HG02973 (cell line): ENCODE data around the gene OS9.

Source experiments
- ATAC-seq: cut with Tn5 transposase; IDR thresholded peaks from one replicate; pipeline ENCODE4 v1.9.1; 2021; ENCODE audit warnings: moderate library complexity; ENCODE audit not compliant: unreplicated experiment

The OS9 gene

DNA sequence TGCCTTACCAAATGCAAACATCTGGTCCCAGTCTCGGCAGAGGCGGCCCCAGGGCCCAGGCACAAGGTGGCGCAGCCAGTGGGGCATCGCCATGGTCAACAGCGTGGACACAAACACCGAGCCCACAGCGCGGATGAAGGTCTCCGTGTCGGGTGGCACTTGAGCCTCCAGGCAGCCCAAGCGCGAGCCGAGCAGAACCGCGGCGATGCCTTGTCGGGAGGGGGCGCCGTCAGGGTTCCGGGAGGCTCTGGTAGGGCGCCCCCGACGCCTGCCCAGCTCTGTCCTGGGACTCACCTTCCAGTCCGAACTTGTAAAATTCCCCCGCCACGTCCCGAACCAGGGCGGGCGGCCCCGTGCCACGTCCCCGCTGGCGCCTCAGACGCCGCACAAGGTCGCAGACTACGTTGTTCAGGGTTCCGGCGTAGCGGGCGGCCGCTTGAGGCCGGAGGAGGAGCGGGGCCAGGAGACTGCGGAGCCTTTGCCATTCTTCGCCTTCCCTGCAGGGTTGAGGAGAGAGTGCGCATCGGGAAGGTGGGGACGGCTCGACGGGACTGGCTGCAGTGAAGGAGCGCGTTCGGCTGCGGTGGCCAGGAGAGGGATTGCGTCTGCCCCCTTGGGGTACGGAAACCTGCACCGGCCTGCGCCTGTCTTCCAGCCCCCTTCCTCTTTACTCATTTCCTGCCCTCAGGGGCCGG, 71.2 kb downstream of the OS9 start:
- ATAC-seq: no peak

DNA sequence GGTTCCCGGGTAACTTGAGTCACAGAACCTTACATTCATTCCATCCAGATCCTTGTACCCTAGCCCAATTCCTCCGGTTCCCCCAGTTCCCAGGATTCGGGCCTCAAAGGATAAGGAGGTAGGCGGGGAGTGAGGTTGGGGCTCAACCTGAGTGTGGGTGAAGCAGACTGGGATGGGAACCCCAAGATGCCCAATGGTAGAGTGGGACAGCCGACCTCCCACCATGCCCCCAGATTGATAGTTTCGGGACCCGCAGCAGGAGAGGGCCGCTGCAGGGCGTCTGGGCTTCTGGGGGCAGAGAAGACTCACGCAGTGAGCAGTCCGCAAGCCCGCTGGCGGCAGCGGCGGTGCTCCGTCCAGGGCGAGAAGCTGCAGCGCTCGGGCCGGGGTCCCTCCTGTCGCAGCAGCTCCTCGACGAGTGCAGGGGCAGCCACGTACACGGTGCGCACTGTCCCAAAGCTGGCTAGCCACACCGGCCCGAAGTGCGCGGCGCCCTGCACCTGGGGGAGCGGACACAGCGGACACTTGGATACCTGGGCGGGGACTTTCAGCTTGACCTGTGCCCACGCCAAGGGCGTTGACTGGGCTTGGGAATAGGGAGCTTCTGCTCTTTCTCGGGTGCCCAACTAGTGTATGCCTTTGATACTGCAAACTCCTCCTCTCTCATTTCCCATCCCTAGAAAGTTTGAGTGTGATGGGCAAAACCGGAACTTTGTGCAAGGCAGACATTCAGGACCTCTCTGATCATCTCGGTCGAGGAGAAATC, 71.9 kb downstream of the OS9 start:
- no peak for ATAC-seq

DNA sequence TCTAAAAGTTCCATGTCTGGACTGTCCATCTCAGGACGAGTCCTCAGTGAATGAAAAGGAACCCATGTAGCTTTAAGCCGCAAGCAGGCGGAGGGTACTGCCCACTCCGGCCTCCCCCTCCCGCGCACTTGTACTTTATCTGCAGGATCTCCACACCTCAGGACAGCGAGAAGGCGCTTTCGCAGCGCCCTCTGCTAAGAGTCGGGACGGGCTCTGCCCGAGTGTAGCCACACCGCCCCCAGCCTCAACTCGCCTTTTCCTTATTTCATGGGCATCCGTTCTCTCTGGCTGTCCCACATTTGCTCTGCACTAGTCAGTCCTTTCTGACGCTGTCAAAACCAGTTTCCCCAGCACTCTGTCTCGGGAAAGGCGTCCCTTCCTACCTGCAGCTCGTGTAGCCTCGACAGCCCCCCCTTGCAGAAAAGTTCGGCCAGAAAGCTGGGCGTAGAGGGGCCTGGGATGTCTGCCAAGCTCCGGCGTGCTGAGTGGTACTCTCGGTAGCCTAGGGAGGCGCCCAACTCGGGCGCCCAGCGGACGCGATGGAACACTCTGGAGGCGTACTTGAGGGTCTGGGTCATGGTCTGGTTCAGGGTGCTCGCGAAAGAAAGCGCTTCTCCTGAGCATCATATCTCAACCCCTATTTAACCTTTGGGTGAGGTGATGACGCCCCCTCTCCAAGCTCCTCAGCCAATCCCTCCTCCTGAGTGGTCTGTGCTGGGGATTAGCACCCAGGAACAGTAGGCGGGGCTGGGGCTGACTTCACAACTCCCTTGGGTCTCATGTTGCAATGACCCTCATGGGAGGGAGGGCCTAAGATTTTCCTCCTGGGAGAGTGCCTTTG, 72.8 kb downstream of the OS9 start, which contains the start of gene CYP27B1:
Gene CYP27B1 (minus strand): TSS at position 615 of the 841 bp plus-strand sequence. CDS start 37 bp downstream, at position 578.
- no peak for ATAC-seq

DNA sequence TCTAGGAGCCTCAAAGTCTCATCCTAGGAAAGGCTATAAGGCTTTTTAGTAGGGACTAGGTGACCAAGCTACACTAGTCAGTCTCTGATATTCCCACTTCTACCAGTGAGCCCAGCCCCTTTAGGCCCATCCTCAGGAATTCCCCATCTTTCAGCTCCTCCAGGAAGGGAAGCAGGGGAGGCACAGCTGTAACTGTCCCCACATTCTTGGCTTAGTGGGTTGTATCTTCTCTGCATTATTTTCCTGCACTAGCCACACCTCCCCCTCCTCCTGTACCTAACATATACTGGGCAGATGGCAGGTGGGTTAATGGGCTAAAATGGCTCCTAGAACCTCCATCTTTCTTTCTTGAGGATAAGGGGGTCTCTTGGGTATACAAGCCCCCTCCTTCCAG, 73.4 kb downstream of the OS9 start:
- ATAC-seq: no peak

DNA sequence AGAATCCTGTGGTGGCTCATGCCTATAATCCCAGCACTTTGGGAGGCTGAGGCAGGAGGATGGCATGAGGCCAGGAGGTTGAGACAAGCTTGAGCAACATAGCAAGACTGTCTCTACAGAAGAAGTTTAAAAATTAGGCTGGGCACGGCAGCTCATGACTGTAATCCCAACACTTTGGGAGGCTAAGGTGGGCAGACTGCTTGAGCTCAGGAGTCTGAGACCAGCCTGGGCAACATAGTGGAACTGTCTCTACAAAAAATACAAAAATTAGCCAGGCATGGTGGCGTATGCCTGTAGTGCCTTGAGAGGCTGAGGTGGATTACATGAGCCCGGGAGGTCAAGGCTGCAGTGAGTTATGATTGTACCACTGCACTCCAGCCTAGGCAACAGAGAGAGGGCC, 73.9 kb downstream of the OS9 start:
- ATAC-seq: no peak

DNA sequence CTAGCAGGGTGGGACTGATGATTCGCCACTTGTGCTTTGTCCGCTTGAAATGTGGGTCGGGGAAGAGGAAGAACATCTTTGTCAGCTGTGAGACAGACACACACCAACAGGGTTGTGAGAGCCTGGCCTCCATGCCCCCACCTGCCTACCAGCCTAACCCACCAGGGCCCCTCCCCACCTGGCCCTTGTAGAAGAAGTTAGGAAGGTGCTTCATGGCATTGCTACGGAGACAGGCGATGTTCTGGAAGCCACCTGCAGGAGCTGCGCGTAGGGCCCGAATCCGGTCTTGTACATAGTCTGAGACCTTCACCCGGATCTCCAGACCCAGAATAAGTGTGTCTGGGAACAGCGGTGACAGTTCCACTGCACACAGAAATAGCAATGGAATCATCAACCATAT, 75.7 kb downstream of the OS9 start:
- no peak for ATAC-seq

DNA sequence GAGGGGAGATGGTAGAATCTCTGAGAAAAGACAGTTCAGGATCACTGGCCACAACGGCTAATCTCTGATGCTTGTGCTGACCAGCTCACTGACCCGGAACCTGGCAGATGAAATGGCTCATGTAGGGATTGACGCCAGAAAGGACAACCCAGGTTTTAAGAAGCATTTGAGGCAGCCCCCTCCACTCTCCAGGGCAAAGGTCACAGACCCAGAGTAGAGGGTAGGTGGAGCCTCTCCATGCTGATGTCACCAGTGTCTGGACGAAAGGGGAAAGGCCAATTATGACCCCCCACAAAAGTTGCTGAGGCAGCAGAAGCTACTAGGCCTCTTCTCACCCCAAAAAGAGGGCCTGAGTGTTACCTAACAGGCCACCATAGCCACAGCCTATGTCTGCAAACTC, 76.8 kb downstream of the OS9 start:
- ATAC-seq: no peak
